ENCODE measurements around the gene CYB5R2. TPM values are rescaled to one million over a fixed set of nuclear protein-coding genes. Genes with fewer than 3 reads are reported as not detected.

CYB5R2 gene
- total RNA-seq, 1 donor from 2014 or later = 18.7 TPM

- TF ChIP-seq CTCF (conservative IDR thresholded peaks at IDR 0.05; ENCODE audit: low read depth, low read length) = no peak
- no peak for DNase-seq (ENCODE audit: low read depth)
- H3K4me3 ChIP-seq (ENCODE audit: low read depth, low read length) = no peak overlapping the region
These were observed 18.6 kb upstream of the CYB5R2 start for GRCh38 chr11:7691759-7692350.

GRCh38 chr11:7690648-7691047, 17.3 kb upstream of the CYB5R2 start:
- no peak for DNase-seq (ENCODE audit: low read depth)
- TF ChIP-seq CTCF (conservative IDR thresholded peaks at IDR 0.05; ENCODE audit: low read depth, low read length) = no peak
- no peak overlapping the region for H3K4me3 ChIP-seq (ENCODE audit: low read depth, low read length)

- no peak overlapping the region for H3K4me3 ChIP-seq (ENCODE audit: low read depth, low read length)
- no peak for TF ChIP-seq CTCF (conservative IDR thresholded peaks at IDR 0.05; ENCODE audit: low read depth, low read length)
- no peak for DNase-seq (ENCODE audit: low read depth)
These were observed 15.9 kb upstream of the CYB5R2 start for GRCh38 chr11:7689239-7689638.

- TF ChIP-seq CTCF (conservative IDR thresholded peaks at IDR 0.05; ENCODE audit: low read depth, low read length) = peak; percentile 86
- H3K4me3 ChIP-seq (ENCODE audit: low read depth, low read length) = no peak overlapping the region
- DNase-seq (ENCODE audit: low read depth) = no peak
These were observed 15.0 kb upstream of the CYB5R2 start for GRCh38 chr11:7688238-7688826.

GRCh38 chr11:7687386-7687785, 14.1 kb upstream of the CYB5R2 start:
- no peak for TF ChIP-seq CTCF (conservative IDR thresholded peaks at IDR 0.05; ENCODE audit: low read depth, low read length)
- no peak for DNase-seq (ENCODE audit: low read depth)
- H3K4me3 ChIP-seq (ENCODE audit: low read depth, low read length) = no peak overlapping the region

GRCh38 chr11:7686761-7687160, 13.5 kb upstream of the CYB5R2 start:
- no peak for TF ChIP-seq CTCF (conservative IDR thresholded peaks at IDR 0.05; ENCODE audit: low read depth, low read length)
- no peak for DNase-seq (ENCODE audit: low read depth)
- H3K4me3 ChIP-seq (ENCODE audit: low read depth, low read length) = no peak overlapping the region

GRCh38 chr11:7683571-7683970, 10.3 kb upstream of the CYB5R2 start:
- no peak for TF ChIP-seq CTCF (conservative IDR thresholded peaks at IDR 0.05; ENCODE audit: low read depth, low read length)
- DNase-seq (ENCODE audit: low read depth) = no peak
- H3K4me3 ChIP-seq (ENCODE audit: low read depth, low read length) = no peak overlapping the region
